ENCODE data around the gene GADD45GIP1. TPM values are rescaled to one million over a fixed set of nuclear protein-coding genes. Genes with fewer than 3 reads are reported as not detected.
"Not testable (repeated sequence)": the region's sequence is repeated elsewhere in the genome, so short reads cannot be mapped to it uniquely, and the experiment has no call there.

Gene GADD45GIP1
- total RNA-seq, 1 experiment from 2014 or later, result 75.8 TPM

DNA sequence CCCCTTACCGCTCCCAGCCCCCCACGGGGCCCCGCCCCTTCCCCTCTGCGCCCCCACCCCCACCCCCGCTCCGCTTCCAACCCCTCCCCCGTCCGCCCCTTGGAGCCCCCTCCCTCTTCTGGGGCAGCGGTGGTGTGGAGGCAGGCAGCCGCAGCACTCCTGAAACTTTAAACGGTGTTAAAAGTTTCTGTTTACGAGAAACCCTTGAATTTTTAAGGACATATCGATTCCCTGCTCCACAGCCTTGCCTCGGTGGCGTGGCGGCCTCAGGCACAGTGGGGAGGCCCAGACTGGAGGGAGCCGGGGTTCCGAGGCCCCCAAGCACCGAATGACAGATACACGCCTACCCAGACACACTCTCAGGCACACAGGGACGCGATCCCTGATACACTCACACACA lies 33.4 kb upstream of the GADD45GIP1 start:
- DNase-seq (ENCODE audit: low read depth), result no peak

DNA sequence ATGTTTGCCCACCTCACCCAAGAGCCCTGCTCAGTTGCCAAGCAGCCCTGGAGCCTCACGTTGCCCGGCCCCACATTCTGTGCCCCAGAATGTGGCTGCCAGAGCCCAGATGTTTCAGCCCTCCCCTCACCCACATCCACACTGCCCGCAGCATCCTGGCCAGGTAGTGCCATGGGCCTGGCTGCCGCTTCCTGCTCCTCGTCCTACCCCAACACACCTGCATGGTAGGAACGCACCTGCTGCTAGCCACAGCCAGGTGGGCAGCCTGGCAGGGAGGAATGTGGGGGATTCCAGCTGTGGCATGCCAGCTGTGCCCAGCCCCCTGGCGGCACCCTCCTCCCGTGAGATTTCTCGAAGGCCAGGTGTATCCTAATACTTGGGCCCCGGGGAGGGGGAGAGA lies 30.8 kb upstream of the GADD45GIP1 start:
- DNase-seq (ENCODE audit: low read depth), result no peak

- no peak for DNase-seq (ENCODE audit: low read depth)
These were observed 30.2 kb upstream of the GADD45GIP1 start for GRCh38 chr19:12987190-12987589.

- no peak for DNase-seq (ENCODE audit: low read depth)
These were observed 29.7 kb upstream of the GADD45GIP1 start for GRCh38 chr19:12986726-12987125.

- peak; percentile 56 for DNase-seq (ENCODE audit: low read depth)
These were observed 28.2 kb upstream of the GADD45GIP1 start for GRCh38 chr19:12985049-12985776.

DNA sequence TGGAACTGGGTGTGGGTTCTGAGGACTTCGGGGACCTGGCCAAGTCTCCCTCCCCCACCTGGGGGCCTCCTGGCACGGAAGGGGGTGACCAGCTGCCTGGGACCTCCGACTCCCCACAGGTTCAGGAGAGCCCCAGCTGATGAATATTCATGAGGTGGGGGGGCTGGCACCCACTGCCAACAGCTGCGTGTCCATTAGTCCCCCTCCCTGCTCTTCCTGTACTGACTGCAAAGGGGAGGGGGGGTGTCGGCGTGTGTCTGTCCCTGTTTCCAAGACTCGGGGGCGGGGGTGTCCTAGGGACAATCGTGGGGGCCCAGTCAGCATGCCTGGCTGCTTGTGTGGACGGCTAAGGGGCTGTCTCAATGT lies 27.6 kb upstream of the GADD45GIP1 start:
- no peak for DNase-seq (ENCODE audit: low read depth)

DNA sequence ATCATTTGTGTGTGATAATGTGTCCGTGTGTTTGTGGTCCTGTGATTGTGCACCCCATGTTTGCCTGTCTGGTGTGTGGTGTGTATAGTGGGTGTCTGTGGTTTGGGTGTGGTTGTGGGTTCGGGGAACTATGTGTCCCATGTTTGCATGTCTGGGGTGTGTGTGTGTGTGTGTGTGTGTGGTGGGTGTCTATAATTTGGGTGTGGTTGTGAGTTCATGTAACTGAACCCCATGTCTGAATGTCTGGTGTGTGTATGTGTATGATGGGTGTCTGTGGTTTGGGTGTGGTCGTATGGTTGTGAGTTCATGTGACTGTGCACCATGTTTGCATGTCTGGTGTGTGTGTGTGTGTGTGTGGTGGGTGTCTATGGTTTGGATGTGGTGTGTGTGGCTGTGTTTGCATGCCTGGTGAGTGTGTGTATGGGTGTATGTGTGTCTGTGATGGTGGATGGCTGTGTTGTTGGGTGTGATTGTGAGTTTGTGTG lies 27.2 kb upstream of the GADD45GIP1 start:
- no peak for DNase-seq (ENCODE audit: low read depth)

- DNase-seq (ENCODE audit: low read depth), result peak; percentile 89
These were observed 26.6 kb upstream of the GADD45GIP1 start for GRCh38 chr19:12983542-12984142.

DNA sequence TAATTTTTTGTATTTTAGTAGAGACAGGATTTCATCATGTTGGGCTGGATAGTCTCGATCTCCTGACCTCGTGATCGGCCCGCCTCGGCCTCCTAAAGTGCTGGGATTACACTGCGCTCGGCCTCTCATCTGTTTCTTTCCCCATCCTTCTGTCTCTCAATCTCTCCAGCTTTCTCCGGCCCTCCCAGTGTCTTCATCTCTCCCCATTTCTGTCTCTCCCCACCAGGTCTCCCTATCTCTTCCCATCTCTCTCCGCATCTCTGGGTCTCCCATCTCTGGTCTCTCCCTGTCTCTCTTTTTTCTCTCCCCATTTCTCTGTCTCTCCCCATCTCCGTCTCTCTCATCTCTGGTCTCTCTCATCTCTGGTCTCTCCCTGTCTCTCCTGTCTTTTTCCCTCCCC lies 26.1 kb upstream of the GADD45GIP1 start:
- no peak for DNase-seq (ENCODE audit: low read depth)

DNA sequence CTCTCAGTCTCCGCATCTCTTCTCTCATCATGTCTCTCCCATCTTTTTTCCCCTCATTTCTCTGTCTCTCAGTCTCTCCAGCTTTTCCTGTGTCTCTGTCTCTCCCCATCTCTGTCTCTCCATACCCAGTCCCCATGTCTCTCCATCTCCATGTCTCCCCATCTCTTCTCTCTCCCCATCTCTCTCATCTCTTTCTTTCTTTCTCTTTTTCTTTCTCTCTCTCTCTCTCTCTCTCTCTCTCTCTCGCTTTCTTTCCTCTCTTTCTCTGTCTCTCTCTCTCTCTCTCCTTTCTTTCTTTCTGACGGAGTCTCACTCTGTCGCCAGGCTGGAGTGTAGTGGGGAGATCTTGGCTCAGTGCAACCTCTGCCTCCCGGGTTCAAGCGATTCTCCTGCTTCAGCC lies 25.6 kb upstream of the GADD45GIP1 start:
- DNase-seq (ENCODE audit: low read depth), result no peak

DNA sequence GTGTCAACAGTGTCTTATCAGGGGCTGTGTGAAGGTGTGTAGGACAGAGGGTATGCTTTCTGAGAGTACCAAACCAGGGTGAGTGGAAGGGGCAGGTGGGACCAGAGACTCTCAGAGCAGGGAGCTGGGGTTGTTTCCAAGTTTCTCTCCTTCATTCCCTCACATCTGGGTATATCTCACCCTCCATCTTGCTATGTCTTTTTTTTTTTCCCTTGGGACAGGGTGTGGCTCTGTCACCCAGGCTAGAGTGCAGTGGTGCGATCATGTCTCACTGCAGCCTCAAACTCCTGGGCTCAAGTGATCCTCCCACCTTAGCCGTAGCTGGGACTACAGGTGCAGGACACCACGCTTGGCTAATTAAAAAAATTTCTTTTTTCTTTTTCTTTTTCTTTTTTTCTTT lies 23.0 kb upstream of the GADD45GIP1 start:
- DNase-seq (ENCODE audit: low read depth), result no peak

- not testable (repeated sequence) for DNase-seq (ENCODE audit: low read depth)
These were observed 19.1 kb upstream of the GADD45GIP1 start for GRCh38 chr19:12976109-12976508.

GRCh38 chr19:12975221-12975741 lies 18.3 kb upstream of the GADD45GIP1 start:
- DNase-seq (ENCODE audit: low read depth), result no peak

DNA sequence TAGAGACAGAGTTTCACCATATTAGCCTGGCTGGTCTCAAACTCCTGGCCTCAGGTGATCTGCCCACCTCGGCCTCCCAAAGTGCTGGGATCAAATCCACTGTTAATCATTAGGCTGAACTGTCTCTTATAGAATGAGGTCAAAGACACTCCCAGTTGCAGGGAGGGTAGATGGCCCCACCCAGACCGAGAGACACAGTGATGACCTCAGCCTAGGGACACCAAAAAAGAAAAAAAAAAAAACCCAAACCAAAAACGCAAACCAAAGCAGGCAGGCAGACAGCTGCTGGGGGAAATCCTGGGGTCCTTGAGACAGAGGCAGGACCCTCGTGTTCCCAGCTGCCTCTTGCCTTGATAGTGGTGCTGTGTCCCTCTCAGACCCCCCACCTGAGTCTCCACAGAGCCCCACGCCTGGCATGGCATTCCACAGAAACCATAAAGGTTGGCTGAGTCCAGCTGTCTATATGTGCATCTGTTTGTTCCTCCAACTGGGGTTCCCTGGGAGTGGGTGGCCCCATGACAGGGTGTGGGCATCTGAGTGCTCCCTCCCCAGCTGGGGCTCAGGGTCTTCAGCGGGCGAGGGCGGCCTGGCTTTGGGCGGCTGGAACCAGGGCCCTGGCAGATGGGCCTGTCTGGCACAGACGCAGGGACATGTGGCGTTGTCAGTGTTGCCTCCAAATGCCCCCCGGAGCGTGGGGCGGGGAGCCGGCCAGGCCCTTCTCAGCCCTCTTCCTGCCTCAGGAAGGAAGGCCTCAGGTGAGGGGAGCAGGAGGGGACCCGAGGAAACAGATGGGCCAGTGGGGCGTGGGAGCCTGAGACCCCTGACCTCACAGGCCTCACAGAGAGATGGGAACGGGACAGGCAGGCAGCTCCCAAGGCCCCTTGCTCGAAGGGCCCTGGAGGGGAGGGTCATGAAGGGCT lies 17.5 kb upstream of the GADD45GIP1 start:
- no peak for DNase-seq (ENCODE audit: low read depth)

DNA sequence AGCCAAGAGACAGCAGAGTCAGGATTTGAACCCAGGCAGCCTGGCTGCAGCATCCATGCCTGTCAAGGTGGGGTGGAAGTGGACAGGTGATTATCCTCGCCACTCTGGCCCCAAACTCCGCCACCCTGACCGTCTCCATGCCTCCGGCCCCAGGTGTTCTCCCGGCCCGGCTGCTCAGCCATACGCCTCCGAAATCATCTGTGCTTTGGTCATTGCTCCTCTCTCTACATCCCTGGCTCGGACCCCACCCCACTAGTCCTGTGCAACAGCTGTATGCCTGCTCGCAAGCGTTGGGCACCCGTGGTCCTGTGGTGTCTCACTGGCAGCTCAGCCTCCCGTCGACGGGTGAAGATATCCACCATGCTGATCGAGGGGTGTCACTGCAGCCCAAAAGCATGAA lies 16.2 kb upstream of the GADD45GIP1 start:
- no peak for DNase-seq (ENCODE audit: low read depth)

GRCh38 chr19:12970070-12970820 lies 13.2 kb upstream of the GADD45GIP1 start:
- no peak for DNase-seq (ENCODE audit: low read depth)

DNA sequence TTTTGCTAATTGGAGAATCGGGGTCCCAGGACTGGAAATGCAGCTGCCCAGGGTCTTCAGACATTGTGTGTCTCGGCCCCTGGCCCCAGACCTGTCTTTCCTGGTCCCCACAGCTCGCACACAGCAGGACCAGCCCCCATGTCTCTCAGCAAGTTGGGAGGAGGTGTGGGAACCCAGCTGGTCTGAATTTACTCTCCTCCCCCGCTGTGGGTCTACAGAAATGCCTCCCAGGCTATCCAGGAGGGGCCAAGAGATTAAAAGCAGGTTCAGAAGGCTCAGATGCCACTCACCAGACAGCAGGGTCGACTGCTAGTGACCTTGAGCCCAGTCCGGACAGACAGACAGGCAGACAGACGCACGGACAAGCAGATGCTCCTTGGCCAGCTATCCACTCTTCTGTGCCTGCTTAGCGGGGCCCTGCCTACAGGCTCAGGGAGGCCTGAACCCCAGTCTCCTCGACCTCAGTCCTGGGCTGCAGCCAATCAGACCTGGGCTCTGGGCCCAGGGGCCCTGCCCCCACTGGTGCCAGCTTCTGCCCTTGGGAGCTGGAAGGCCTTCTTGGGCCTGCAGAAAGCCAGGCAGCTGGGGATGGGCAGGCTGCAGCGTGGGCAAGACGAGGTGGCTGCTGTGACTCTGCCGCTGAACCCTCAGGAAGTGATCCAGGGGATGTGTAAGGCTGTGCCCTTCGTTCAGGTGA lies 12.4 kb upstream of the GADD45GIP1 start, which contains the start of gene DAND5:
Gene DAND5 (plus strand): TSS at position 285 of the 697 bp plus-strand sequence. CDS start 85 bp downstream, at position 370.
- DNase-seq (ENCODE audit: low read depth), result no peak

DNA sequence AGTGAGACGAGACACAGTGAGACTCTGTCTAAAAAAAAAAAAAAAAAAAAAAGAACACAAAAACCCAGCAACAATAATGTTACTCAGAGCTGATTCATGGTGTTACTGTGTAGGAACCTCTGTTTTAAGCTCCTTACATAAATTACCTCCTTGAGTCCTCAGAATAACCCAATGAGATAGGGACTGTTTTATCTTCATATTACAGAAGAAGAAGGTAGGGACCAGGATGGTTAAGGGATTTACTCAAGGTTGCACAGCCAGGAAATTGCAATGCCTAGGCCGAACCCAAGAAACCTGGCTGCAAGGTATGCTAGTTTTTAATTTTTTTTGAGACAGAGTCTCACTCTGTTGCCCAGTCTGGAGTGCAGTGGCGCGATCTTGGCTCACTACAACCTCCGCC lies 10.9 kb upstream of the GADD45GIP1 start:
- DNase-seq (ENCODE audit: low read depth), result no peak

DNA sequence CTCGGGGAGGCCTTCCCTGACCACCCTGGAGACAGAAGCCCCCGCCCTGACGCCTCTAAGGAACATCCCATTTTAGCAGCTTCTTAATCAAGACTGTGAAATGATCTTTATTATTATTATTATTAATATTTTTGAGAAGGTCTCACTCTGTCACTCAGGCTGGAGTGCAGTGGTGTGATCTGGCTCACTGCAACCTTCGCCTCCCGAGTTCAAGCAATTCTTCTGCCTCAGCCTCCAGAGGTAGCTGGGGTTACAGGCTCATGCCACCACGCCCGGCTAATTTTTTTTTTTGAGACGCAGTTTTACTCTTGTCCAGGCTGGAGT lies 8.8 kb upstream of the GADD45GIP1 start:
- no peak for DNase-seq (ENCODE audit: low read depth)

DNA sequence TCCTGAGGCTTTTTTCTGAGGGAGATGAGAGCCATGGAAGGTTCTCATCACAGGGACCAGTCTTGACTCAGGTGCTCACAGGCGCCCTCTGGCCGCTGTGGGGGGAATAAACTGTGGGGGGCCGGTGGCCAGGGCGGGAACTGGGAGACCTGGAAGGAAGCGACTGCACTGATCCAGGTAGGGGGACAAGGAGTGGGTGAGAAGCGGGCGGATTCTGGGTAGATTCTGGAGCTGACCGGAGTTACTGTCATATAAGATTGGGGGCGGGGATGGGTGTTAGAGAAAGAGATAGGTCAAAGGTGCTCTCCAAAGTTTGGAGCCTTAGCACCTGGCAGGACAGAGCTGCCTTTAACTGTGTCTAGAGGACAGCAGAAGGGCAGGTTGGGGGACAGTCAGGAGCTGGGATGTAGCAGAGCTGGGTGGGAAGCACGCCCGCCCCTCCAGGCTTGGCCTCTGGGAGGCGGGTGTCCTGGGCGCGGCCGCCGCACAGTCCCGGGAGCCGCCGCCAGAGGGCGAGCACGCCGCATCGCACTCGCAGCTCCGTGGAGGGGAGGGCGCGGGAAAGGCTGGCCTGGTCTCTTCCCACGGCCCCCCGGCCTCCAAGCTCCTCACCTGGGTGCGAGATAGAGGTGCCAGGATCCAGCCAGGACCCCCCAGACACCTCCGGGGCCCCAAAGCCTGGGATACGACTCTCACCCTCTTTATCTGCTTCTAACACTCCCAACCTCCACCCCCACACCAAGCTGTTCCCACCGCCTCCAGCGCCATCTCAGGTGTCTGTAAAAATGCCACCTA lies 8.2 kb upstream of the GADD45GIP1 start:
- peak; percentile 87 for DNase-seq (ENCODE audit: low read depth)

Data from Daoy (cell line).